ENCODE measurements around the gene IL4. TPM values are rescaled to one million over a fixed set of nuclear protein-coding genes. Genes with fewer than 3 reads are reported as not detected.

IL4 gene
- total RNA-seq, 1 experiment from 2014 or later: not detected

GRCh38 chr5:132729896-132730295 lies 56.1 kb downstream of the IL4 start:
- no peak for DNase-seq (ENCODE audit: low spot score)
- ATAC-seq: no peak
- no peaks in the 10 kb centered on the region for H3K27me3 Mint-ChIP-seq (ENCODE audit: low read depth)
- ChIA-PET CTCF (interaction anchor here (1.0 kb wide), 2 partner anchors 18 to 25 kb away, joined by 3 to 5 read pairs; partner anchors contain the start of gene CCNI2), POLR2A (no interaction called here)
- H3K4me3 Mint-ChIP-seq: no peak overlapping the region
- H3K36me3 Mint-ChIP-seq: no peaks in the 10 kb centered on the region
- no peak overlapping the region for H3K27ac Mint-ChIP-seq
- no peaks in the 10 kb centered on the region for H3K9me3 Mint-ChIP-seq
- H3K4me1 Mint-ChIP-seq: no peaks in the 10 kb centered on the region
- TF ChIP-seq MYBL2 (CRISPR knock-in tag; IDR thresholded peaks at IDR 0.05) (no peak), TCF7 (CRISPR knock-in tag; IDR thresholded peaks at IDR 0.05; ENCODE audit: low read depth) (no peak), ELF4 (CRISPR knock-in tag; IDR thresholded peaks at IDR 0.05; ENCODE audit: low read depth) (no peak), ESRRA (CRISPR knock-in tag; IDR thresholded peaks at IDR 0.05; ENCODE audit: borderline replicate concordance) (no peak), CREM (CRISPR knock-in tag; IDR thresholded peaks at IDR 0.05) (no peak), MXD4 (CRISPR knock-in tag; IDR thresholded peaks at IDR 0.05; ENCODE audit: borderline replicate concordance) (no peak)

Other genes with a start within 250 kb of the IL4 start
- 8.8 to 9.8 TPM (median 9.4 TPM) in 3 replicates for gene IRF1, start 183.2 kb upstream of the IL4 start, total RNA-seq (2021)
- gene IL5, start 130.5 kb upstream of the IL4 start, total RNA-seq (2021): not detected in 3 replicates
- gene RAD50, start 117.0 kb upstream of the IL4 start, total RNA-seq (2021): 31.1 to 37.7 TPM (median 36.9 TPM) in 3 replicates
- gene IL13, start 15.8 kb upstream of the IL4 start, total RNA-seq (2021): not detected in 3 replicates
- gene KIF3A, start 63.6 kb downstream of the IL4 start, total RNA-seq (2021): 10.1 to 12.5 TPM (median 12.1 TPM) in 3 replicates
- gene CCNI2, start 73.4 kb downstream of the IL4 start, total RNA-seq (2021): 1.1 to 1.7 TPM (median 1.6 TPM) in 3 replicates
- gene SEPTIN8, start 103.2 kb downstream of the IL4 start, total RNA-seq (2021): 35.8 to 43.3 TPM (median 38.1 TPM) in 3 replicates
- 0.11 to 0.25 TPM (median 0.16 TPM) in 3 replicates for gene SOWAHA, start 139.3 kb downstream of the IL4 start, total RNA-seq (2021)
- 7.9 to 8.1 TPM (median 8.0 TPM) in 3 replicates for gene SHROOM1, start 156.7 kb downstream of the IL4 start, total RNA-seq (2021)
- gene GDF9, start 192.5 kb downstream of the IL4 start, total RNA-seq (2021): 0.34 to 0.42 TPM (median 0.37 TPM) in 3 replicates
- gene UQCRQ, start 192.7 kb downstream of the IL4 start, total RNA-seq (2021): 244 to 256 TPM (median 244 TPM) in 3 replicates
- gene LEAP2, start 199.7 kb downstream of the IL4 start, total RNA-seq (2021): 1.9 to 2.4 TPM (median 2.0 TPM) in 3 replicates

Data from WTC11 (cell line).